Activated CD8-positive, alpha-beta memory T cell treated with anti-CD3 and anti-CD28 coated beads for 36 hours (primary cell): ENCODE results near the gene DPM2. TPM values are rescaled to one million over a fixed set of nuclear protein-coding genes. Genes with fewer than 3 reads are reported as not detected.

Experiments
- CTCF ChIA-PET: fragments of 350-600 bp; sonication (Branson Sonifier 250); formaldehyde crosslinking; loops from one replicate; lab custom pipeline; 2021; ENCODE audit warnings: antibody characterized with exemption; lab: Charles Lee
- POLR2A ChIA-PET: fragments of 350-600 bp; sonication (Branson Sonifier 250); formaldehyde crosslinking; loops from one replicate; lab custom pipeline; 2021; ENCODE audit warnings: antibody characterized with exemption; lab: Charles Lee
- total RNA-seq, 2 experiments: library from RNA; stranded (reverse); gene quantifications; one replicate each; pipeline ENCODE4 v1.2.3, GENCODE V29; 2021

Gene DPM2
- total RNA-seq, 2 experiments from 2014 or later: 74.8 to 76.5 TPM

DNA sequence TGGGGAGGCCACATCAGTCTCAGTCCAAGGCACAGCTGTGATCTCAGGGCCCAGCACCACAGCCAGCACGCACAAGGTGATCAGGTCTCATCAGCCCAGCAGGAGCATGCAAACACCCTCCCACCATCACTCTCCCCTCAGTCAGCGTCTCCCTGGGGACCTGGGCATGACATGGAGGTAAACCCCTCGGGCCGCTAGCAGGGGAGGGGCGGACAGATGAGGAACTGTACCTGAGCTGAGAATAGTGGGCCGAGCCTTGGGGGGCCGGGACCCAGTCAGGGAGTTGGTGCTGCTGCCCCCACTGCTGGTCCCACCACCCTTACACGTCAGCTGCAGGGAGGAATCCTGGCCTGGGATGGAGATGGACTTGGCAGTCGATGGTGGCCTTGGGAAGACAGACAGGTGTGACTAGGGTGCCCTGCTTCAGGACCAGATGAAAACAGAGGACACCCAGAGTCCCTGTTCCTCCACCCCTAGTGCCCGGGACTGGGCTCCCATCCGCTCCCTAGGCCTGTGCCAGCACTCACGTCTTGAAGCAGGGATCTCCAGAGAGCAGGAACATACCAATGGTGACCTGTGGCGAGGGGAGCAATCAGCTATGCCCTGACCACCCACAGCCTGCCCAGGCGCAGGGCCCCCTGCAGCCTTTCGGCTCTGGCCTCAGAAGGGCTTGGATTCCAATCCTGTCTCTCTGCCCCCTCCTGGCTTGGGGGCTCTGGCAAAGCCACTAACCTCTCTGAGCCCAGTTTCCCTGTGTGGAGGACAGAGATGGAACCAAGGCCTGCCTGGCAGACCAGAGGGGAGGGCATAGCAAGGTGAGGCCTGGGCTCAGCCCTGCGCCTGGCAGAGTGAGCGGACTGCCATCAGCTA lies 10.4 kb upstream of the DPM2 start:
- CTCF ChIA-PET: interaction anchor here (0.9 to 3.3 kb wide), 4 partner anchors 22 to 109 kb away, joined by 3 to 19 read pairs (median 4); no protein-coding TSS in a partner anchor
- POLR2A ChIA-PET: no interaction called here

DNA sequence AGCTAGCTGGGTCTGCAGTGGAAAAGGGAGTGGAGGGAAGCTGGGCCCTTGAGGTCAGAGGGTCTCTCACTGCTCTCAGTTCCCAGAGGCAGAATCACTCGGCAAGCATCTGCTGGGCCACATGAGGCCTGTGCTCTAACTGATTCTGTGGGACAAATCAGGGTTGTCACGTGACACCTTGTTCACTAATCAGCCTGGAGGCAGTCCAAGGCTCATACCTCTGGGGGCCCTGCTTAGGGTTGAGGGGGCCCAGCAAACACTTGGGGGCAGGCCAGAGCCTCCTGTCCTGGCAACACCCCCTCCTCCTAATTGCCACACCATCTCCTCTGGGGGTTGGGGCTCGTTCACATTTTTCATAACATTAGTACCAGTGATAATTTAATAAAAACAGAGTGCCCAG lies 9.1 kb upstream of the DPM2 start:
- ChIA-PET CTCF (interaction anchor here (1.6 kb wide), 1 partner anchor 80 kb away, joined by 5 read pairs; no protein-coding TSS in a partner anchor), POLR2A (no interaction called here)

DNA sequence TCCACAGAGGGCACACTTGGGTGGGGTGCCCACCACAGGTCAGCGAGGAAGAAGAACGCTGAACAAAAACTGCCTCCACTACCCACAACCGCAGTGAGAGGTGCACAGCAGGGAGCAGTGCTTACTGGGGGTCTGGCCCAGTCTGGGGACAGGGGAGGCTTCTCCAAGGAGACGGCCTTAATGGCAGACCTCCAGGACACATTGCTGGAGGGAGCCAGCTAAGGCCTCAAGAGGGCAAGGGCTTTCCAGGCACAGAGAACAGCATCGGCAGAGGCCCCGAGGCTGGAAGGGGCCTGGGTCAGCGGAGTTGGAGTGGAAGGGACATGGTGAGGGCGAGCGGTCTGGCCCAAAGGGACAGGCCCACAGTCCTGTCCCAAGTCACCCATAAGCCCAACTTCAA lies 8.3 kb upstream of the DPM2 start:
- POLR2A ChIA-PET: interaction anchor here (0.5 kb wide), 1 partner anchor 103 kb away, joined by 3 read pairs; no protein-coding TSS in a partner anchor
- CTCF ChIA-PET: no interaction called here

DNA sequence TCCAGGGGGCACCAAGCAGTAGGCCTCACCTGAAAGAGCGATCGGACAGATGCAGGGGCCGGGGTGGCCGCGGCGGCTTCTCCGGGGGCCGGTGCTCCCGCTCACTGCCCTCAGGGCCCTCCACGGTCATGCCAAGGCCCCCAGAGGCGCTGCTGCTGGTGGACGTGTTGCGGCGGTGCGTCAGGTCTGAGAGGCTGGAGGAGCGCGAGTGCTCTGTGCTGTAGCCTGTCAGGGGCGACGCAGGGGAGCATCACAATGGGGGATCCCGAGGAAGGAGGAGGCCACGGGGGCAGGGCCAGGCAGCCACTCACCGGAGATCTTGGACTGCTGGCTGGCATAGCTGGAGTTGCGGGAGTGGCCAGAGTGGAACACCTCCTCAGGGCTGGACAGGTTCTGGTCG lies 7.7 kb upstream of the DPM2 start:
- ChIA-PET POLR2A (no interaction called here), CTCF (interaction anchor here (2.5 to 6.7 kb wide), 4 partner anchors 16 to 173 kb away, joined by 9 to 117 read pairs (median 16); no protein-coding TSS in a partner anchor)

DNA sequence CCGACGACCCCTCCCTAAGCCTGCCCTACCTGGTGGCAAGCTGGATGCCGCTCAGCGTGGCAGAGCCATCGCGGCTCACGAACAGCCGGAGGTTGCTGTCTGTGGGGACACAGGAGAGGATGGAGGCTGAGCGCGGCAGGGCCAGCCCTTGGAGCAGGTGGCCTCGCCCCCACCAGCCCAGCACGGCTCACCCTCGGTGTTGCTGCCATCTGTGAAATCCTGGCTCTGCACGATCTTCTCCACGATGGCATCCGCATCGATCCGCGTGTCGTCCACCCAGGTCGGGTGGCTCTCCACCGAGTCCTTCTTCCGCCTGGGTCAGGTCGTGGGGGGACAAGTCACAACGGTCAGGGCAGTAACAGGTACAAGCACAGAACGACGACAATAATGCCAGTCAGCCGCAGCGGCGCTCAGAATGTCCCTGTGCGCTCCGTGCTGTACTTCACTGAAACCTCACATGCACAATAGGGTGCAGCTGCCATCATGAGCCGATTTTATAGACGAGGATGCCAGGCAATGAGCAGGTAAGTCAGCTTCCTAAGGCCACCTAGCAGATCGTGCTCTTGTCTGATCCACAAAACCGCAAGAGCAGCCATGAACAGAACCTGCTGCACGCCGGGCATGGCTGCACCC lies 7.0 kb upstream of the DPM2 start:
- POLR2A ChIA-PET: no interaction called here
- CTCF ChIA-PET: interaction anchor here (0.9 to 6.7 kb wide), 17 partner anchors 9 to 175 kb away, joined by 3 to 117 read pairs (median 6); partner anchors contain the start of gene EEIG1

DNA sequence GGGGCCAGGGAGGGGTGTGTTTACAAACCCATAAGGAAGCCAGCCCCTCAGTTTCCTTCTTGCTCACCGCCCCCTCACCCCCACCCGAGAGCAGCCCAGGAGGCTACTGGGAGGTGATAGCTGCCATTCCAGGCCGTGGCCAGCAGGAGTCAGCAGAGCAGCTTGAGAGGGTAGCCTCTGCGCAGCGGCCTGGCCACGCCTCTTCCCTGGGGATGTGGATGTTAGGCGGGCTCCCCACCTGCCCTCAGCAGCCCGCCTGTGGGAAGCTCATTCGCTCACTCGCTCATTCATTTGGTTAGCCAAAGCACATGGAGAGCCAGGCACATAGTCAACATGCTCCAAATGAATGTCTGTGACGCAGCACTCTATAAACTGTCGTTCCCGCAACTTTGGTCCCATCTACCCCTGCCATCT lies 6.1 kb upstream of the DPM2 start:
- CTCF ChIA-PET: interaction anchor here (0.7 to 6.7 kb wide), 32 partner anchors 9 to 176 kb away, joined by 3 to 117 read pairs (median 6); partner anchors contain the start of genes EEIG1, ENG and PIP5KL1
- POLR2A ChIA-PET: interaction anchor here (0.9 to 1.3 kb wide), 2 partner anchors 35 to 91 kb away, joined by 4 to 5 read pairs; no protein-coding TSS in a partner anchor

DNA sequence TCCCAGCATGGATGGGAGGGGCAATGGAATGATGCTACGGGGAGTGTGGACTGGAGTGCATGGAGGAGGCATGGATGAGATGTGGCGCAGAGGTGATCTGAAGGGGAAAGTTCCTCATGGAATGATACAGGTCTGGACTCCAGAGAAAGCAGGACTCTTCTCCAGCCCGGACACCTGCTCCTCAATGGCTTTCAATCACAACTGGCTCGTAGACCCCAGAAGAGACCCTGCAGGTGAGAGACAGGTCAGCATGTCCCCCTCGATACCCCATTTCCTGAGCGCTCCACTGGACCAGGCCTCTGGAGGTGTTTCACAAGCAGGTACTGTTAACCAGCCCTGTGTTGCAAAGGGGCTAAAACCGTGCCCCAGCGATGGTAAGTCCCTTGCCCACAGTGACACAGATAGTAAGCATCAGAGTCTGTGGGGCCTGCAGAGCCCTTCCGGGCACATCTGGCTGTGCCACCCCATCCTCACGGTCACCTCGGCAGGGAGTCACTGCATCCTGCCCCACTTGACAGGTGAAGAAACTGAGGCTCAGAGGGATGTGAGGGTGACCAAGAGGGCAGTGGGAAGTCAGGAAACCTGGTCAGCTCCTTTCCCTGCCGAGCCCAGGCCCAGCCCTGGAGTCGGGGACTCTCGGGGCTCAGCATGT lies 5.5 kb upstream of the DPM2 start:
- POLR2A ChIA-PET: interaction anchor here (0.9 to 1.3 kb wide), 2 partner anchors 36 to 92 kb away, joined by 4 to 5 read pairs; no protein-coding TSS in a partner anchor
- CTCF ChIA-PET: interaction anchor here (0.7 to 6.7 kb wide), 38 partner anchors 10 to 177 kb away, joined by 3 to 117 read pairs (median 6); partner anchors contain the start of genes EEIG1, ENG and PIP5KL1

DNA sequence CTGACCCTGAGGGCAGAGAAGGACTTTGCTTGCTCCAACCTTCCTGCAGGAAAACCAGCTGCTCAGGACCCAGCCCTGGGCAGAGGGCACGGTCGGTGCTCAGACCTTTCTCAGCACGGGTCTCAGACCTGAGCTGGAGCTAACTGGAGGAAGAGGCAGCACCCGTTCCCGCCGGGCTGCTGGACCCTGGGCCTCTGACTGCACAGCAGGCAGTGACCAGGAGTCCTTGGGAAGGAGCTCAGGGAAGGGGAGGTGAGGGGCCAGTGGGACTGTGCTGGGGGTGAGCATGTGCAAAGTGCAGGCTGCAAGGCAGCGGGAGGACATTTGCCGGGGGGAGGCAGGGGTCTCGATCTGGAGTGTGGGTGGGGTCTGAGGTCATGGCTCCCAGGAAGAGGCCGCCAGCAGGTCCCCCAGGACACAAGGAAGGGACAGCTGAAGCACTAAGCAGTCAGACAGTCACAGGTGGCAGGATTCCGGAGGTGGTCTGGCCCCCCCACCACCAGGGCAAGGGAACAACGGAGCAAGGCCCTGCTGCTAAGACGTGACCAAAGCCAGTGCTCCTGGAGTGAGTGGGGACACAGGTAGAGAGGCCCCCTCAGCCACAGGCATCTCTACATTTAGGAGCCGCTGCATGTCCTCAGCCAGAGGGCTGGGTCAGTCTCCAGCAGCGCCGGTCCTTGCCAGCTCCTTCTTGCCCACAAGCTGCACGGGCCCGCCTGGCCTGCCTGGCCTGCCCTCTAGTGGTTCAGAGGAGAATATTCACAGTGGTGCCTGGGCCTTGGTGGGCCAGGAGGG lies 4.8 kb upstream of the DPM2 start:
- CTCF ChIA-PET: interaction anchor here (0.6 to 6.7 kb wide), 32 partner anchors 9 to 175 kb away, joined by 3 to 117 read pairs (median 4); partner anchors contain the start of genes EEIG1 and PIP5KL1
- POLR2A ChIA-PET: interaction anchor here (0.5 to 1.1 kb wide), 3 partner anchors 26 to 38 kb away, joined by 3 read pairs; partner anchors contain the start of gene ST6GALNAC4

DNA sequence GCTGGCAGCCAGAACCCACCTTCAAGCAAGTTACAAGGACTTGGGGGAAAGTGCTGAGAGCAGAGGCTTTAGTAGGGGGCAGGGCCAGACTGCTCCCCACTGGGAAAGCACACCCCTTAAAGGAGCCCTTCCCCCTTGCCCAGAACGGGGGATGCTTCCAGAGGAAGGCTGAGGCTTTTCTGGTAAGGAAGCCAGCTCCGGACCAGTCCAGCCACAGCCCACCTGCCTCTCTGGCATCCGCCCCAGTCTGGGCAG lies 4.2 kb upstream of the DPM2 start:
- POLR2A ChIA-PET: interaction anchor here (0.5 to 1.1 kb wide), 3 partner anchors 25 to 38 kb away, joined by 3 read pairs; partner anchors contain the start of gene ST6GALNAC4
- CTCF ChIA-PET: interaction anchor here (0.9 to 6.7 kb wide), 17 partner anchors 8 to 176 kb away, joined by 3 to 117 read pairs (median 6); partner anchors contain the start of genes EEIG1 and PIP5KL1

DNA sequence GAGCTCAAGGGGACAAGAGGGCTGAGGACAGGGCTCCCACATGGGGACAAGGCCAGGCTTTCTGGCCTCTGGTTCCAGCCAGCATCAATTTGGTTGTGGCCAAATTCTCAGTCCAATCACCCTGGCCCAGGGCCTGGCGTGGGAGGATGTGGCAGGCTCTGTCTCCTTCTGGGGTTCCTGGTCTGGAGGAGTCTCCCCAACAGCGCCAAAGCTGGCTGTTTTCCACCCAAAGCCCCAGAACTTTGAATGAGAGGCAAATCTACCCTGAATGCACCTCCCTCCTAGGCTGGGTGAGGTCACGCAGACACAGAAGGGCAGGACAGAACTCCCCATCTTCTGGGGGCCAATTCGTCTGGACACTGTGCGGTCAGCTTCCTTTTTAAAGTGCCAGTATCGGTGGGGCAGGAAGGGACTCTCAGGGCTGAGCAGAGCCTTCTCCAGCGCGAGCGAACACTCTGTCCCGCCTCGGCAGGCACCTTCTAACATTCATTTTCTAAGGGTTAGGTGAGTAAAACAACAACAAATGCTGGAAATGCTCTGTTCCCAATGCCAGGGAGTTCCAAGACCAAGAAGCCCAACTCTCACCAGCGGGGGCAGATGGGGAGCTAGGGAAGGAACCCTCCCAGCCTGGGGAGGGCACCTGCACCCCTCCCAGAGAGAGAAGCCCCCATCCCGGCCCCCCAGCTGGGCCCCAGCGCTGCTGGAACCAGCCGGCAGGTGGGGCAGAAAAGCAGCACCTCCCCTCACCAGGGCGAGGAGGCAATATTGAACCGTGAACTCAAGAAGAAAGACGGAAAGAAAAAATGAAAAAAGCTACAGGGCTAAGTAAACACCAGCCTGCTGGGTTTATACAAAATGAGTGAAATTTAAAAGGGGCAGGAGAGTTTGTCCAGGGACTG lies 3.7 kb upstream of the DPM2 start:
- ChIA-PET CTCF (interaction anchor here (0.6 to 6.7 kb wide), 10 partner anchors 8 to 349 kb away, joined by 3 to 117 read pairs (median 7); partner anchors contain the start of genes EEIG1 and PIP5KL1), POLR2A (interaction anchor here (0.7 to 1.1 kb wide), 2 partner anchors 25 to 39 kb away, joined by 3 read pairs; partner anchors contain the start of gene ST6GALNAC4)

DNA sequence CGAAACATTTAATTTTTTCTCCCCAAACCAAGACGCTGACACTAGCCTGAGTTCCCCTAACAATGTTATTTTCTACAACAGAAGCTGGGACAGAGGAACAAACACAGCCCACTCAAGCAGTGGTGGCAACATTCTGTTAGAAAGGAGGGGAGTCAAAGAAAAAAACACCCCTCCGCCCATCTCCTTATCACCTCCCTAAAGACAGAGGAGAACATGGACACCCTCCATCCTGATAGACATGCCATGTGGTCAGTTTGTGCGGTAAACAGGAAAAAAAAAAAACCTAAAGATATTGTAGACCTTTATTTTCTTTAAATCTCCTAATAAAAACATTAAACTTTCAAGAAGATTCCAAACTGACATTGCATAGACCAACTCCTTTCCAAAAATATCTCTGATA lies 2.9 kb upstream of the DPM2 start:
- POLR2A ChIA-PET: no interaction called here

DNA sequence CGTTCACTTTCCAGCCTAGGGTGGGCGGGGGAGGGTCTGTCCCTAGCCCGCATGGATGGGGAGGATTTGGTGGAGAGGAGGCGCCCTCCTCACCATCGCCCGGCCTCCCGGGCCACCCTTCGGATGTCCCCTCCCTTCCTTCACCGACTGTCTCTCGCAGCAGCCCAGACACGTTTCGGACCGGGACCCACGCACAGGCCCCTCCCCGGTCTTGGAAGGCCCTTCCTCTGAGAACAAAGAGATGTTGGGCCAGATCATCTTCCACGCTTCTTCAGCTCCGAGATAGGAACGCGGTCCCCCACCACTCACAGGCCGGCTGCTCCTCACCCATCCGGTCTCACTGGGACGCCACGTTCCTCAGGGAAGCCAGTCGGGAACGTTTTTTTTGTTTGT lies 640 bp upstream of the DPM2 start:
- POLR2A ChIA-PET: no interaction called here
- CTCF ChIA-PET: interaction anchor here (4.3 kb wide), 1 partner anchor 97 kb away, joined by 17 read pairs; no protein-coding TSS in a partner anchor

More for the DNA sequence above, 2.9 kb upstream of the DPM2 start:
- CTCF ChIA-PET: interaction anchor here (2.8 to 6.7 kb wide), 3 partner anchors 13 to 93 kb away, joined by 10 to 117 read pairs (median 66); no protein-coding TSS in a partner anchor

DNA sequence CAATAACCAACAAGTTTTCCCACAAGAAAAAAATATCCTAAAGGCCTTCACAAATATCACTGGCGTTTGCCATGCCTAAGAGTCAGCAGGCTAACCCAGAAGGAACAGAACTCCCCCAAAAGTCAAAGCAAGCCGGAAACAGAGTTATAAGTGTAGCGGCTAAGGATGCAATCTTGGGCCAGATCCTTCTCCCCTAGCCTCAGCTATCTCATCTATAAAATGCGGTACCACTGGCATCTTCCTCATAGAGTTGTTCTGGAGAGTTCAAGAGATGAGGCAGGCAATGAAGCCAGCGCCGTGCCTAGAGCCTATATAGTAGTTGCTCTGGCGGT lies 632 bp downstream of the DPM2 start:
- ChIA-PET CTCF (interaction anchor here (0.6 to 4.3 kb wide), 8 partner anchors 16 to 151 kb away, joined by 3 to 17 read pairs (median 4); partner anchors contain the start of genes CDK9 and EEIG1), POLR2A (interaction anchor here (0.5 to 1.4 kb wide), 4 partner anchors 20 to 191 kb away, joined by 3 to 4 read pairs (median 4); partner anchors contain the start of genes EEIG1 and ST6GALNAC4)

DNA sequence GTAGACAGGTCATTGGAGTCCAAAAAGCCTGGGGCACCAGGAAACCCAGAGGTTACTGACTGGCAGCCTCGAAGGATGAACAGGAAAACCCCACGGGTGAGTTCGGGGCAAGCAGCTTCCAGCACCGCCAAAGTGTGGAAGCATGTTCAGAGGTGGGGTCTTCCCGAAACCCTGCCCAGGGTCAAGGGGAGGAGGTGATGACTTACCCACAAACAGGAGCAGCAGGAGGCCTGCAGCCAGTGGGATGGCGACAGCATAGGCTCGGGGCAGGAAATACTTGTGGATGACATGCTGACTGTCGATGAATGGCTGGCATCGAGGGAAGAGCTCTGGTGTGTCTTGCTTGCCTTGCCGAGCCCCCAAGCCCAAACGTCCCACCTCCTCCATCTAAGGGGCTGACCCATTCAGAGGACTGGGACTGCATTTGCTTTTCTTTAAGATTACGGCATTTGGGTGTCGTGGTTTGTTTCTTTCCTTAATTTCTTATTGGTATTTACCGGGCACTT lies 1.3 kb downstream of the DPM2 start:
- POLR2A ChIA-PET: interaction anchor here (0.5 to 1.4 kb wide), 3 partner anchors 19 to 192 kb away, joined by 3 to 4 read pairs (median 3); partner anchors contain the start of gene ST6GALNAC4
- CTCF ChIA-PET: interaction anchor here (0.6 to 4.3 kb wide), 6 partner anchors 15 to 151 kb away, joined by 3 to 17 read pairs (median 4); partner anchors contain the start of genes CDK9 and EEIG1

DNA sequence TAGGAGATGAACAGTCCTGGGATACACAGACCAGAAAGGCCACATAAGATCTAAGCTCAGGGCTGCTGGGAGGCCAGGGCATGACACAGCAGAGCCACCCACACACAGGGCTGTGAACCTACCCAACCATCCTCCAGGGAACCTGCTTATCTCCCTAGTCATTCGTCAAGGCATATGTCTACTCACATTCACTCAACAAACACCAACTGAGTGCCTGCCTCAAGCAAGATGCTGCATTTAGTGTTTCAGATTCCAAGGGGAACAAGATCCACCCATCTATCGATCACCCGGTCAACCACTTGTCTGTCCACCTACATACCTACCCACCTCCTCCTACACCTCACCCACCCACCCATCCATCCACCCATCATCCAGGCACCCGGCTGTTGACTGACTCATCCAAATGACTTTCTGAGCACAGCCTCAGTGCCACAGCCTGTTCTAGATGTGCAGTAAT lies 1.9 kb downstream of the DPM2 start:
- ChIA-PET CTCF (interaction anchor here (1.9 to 4.3 kb wide), 2 partner anchors 15 to 99 kb away, joined by 5 to 17 read pairs; no protein-coding TSS in a partner anchor), POLR2A (interaction anchor here (0.5 kb wide), 1 partner anchor 55 kb away, joined by 3 read pairs; no protein-coding TSS in a partner anchor)

DNA sequence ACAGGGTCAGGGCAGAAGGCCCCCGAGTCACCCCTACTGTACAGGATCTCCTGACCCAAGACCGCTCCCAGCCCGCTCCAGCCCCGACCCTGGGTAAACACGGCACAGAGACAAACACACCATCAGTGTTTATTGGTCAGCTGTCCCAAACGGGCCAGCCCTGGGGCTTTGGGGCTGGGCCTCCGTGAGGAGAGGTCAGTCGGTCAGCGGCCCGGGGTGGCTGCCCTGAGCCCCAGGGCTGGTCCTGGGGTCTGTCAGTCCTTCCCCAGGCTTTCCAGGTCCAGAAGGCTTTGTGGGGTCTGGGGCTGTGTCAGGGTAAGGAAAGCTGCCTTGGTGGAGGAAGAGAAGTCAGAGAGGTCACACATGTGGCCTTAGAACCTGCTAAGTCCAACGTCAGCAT lies 2.7 kb downstream of the DPM2 start:
- CTCF ChIA-PET: interaction anchor here (0.8 to 4.3 kb wide), 2 partner anchors 9 to 100 kb away, joined by 3 to 17 read pairs; no protein-coding TSS in a partner anchor
- POLR2A ChIA-PET: no interaction called here
